DMS153 treated with DMSO at 0.1 percent for 48 hours (cell line): ENCODE data around the gene UBTD1.

Source experiments
- DNase-seq: peaks from one replicate; lab custom pipeline; 2025; ENCODE audit not compliant: unreplicated experiment; lab: John Stamatoyannopoulos, UW

UBTD1 gene

DNA sequence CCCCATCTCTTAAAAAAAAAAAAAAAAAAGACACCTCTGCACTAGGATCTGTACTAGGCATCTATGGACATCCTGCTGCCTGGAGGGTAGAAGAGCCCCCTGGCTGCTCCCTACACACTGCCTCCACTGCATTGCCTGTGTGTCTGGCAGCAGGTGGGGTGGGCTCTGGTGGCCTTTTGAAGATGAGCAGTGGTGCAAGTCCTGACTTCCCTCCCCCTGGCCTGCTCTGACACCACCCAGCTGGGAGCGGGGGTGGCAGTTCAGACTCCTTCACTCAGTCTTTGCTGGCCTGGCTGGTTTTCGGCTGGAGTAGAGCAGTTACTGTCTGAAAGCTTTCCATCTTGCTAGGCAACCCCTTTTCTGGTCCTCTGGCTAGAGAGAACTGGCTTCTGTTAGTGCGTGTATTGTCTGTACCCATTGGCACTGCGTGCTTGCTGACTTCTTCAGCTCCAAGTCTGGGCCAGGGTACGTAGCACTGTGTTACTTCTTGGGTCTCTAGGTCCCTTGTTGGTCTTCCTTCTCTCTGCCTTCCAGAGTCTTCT, 108.4 kb downstream of the UBTD1 start:
- DNase-seq = no peak

- no peak for DNase-seq
Measured at GRCh38 chr10:97608991-97609561, 110.4 kb downstream of the UBTD1 start.

DNA sequence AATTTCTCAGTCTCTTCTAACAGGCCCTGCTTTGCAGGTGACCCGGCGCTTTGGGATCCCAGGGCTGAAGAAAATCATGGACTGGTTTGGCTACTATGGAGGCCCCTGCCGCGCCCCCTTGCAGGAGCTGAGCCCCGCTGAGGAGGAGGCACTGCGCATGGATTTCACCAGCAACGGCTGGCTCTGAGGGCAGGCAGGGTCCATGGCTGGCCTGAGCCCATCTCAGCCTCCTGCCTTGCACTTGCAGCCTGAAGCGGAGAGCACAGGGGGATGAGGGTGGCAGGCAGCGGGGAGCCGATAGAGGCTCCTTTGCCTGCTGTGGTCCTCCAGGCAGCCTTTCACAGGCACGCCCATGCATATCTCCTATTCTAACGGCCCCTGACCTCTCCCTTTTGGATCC, 112.7 kb downstream of the UBTD1 start:
- no peak for DNase-seq

DNA sequence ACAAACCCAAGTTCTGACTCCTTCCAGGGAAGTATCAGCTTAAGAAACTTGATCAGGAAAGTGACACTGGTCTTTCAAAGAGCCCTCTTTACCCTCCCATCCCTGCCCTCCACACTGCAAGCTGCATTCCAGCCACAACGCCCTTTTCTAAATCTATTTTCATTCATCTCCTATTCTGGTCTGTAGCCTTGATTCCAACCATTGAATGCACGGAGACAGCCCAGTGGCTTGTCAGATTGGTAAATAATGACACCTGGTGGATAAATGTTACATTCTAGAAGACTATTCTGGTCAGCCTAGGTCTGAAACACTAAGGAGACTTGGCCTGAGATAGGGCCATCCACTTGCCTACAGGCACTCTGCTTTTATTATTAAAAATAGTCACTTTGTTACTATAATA, 113.7 kb downstream of the UBTD1 start:
- DNase-seq = no peak

DNA sequence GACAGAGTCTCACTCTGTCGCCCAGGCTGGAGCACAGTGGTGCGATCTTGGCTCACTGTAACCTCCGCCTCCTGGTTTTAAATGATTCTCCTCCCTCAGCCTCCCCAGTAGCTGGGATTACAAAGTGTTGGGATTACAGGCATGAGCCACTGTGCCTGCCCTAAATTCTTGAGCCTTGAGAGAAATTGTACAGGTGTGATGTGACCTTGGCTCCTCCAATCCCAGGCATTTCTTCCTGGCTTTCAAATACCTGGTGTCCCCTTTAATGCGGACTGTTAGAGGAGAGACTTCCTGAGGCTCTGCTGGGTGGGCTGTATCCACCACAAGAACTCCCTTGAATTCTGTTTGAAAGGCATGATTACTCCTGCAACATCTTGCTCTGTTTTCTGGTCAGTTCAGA, 119.6 kb downstream of the UBTD1 start:
- no peak for DNase-seq

DNA sequence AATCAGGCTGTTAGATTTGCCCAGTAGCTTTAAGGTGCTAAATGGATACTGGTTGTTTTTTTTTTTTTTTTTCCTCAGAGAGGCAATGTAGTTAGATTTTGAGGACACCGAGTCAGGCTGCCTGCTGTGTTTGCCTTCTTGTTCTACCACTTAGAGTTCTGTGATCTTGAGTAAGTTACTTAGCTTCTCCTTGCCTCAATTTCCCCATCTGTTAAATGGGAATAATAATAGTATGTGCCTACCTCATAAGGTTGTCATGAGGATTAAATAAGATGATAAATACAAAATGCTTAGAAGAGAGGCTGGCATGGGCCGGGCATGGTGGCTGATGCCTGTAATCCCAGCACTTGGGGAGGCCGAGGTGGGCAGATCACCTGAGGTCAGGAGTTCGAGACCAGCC, 120.0 kb downstream of the UBTD1 start:
- no peak for DNase-seq
